ENCODE data around the gene GPR17.
A peak's percentile ranks its signal among the peaks of the same experiment; 100 is the strongest.

The GPR17 gene

DNA sequence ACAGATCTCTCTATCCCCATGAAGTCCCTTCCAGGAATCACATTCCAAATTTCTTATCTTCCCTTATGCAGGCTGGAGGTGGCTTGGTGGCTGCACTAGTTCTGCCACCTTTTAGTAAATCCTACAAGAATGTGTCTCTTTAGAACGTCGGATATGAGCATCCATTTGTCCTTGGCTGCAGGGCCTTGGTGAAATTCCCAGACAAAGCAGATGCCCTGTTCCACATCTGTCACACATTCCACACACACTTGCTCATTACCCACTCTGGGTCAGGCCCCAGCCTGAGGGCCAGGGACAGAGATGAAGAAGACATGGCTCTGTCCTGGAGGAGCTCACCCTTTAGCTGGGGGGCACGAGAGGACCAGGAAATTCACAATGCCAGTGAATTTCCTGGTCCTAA lies 31.2 kb upstream of the GPR17 start:
- DNase-seq = no peak

DNA sequence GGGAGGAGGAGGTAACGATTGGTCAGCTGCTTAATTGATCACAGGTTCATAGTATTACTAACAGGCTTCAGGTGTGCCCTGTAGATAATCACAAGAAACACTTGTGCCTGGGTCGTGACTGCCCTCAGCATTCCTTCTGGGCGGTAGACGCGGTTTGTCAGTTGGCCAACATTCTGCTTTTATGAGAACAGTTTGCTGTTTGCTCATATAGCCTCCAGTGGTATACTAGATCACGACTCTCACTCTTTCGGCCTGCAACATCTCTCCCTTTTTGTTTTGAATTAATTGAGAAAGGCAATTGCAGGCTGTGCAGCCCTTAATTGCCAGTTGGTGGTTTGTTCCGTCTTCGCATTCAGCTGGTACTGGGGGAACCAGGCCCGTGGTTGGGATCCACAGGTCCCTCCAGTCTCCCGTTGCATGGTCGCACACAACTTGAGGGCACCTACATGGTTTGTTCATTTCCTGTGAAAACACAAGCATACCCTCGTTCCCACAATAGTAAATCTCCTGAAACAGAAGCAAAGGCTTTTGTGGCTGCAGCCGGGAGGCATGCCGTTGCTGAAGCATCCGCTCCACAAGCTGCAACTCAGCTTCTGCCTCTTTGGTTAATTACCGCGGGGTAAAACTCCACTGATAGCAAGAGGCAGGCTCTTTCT lies 30.3 kb upstream of the GPR17 start:
- peak in 2 of 6 experiments; percentile 20 to 27 for DNase-seq

- no peak for DNase-seq
Observed at GRCh38 chr2:127618551-127619202, 27.3 kb upstream of the GPR17 start.

GRCh38 chr2:127619203-127619590 lies 26.8 kb upstream of the GPR17 start:
- no peak for DNase-seq

GRCh38 chr2:127619877-127620705 lies 25.9 kb upstream of the GPR17 start:
- no peak for DNase-seq

- DNase-seq = no peak
Observed at GRCh38 chr2:127620866-127621265, 25.1 kb upstream of the GPR17 start.

- DNase-seq = no peak
Observed at GRCh38 chr2:127621981-127622431, 23.9 kb upstream of the GPR17 start.

- no peak for DNase-seq
Observed at GRCh38 chr2:127622561-127623387, 23.2 kb upstream of the GPR17 start.

DNA sequence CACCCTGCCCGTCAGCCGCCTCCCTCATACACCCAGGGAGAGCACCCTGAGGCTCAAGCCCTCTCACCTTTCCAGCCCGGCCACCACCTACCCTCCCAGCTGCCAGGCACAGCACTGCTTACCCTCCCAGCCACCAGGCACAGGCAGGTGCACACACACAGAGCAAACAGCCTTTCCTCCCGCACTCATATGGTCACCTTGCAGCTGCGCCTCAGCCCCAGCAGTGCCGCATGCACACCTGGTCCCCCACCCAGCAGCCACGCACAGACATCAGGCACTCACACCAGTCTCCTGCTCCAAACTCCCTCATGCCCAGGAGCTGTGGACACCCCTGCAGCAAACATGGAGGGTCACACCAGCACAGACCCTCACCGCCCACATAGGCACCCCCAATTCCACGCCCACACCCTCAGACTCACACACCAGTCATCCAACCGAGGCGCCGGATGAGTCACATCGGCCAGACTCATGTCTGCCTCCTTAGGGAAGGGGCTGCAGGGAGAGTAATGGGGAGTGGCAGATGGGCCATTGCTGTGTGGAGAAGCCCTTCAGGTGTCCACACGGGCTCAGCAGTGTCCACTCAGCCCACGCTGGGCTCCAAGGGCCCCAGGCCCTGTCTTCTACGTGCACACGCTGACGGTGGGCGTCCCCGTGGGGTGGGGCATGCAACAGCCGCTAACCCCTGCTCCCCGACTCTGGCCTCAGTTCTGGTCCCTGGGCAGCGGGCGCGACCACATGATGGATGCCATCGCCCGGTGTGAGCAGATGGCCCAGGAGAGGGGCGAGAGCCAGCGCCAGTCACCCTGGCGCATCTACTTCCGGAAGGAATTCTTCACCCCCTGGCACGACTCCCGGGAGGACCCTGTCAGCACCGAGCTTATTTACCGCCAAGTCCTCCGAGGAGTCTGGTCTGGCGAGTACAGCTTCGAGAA lies 22.3 kb upstream of the GPR17 start:
- no peak for DNase-seq

GRCh38 chr2:127624320-127624755 lies 21.6 kb upstream of the GPR17 start:
- DNase-seq = no peak

- DNase-seq = no peak
Observed at GRCh38 chr2:127624756-127625571, 21.0 kb upstream of the GPR17 start.

GRCh38 chr2:127625572-127625951 lies 20.4 kb upstream of the GPR17 start:
- no peak for DNase-seq

- no peak for DNase-seq
Observed at GRCh38 chr2:127626175-127626574, 19.8 kb upstream of the GPR17 start.

DNA sequence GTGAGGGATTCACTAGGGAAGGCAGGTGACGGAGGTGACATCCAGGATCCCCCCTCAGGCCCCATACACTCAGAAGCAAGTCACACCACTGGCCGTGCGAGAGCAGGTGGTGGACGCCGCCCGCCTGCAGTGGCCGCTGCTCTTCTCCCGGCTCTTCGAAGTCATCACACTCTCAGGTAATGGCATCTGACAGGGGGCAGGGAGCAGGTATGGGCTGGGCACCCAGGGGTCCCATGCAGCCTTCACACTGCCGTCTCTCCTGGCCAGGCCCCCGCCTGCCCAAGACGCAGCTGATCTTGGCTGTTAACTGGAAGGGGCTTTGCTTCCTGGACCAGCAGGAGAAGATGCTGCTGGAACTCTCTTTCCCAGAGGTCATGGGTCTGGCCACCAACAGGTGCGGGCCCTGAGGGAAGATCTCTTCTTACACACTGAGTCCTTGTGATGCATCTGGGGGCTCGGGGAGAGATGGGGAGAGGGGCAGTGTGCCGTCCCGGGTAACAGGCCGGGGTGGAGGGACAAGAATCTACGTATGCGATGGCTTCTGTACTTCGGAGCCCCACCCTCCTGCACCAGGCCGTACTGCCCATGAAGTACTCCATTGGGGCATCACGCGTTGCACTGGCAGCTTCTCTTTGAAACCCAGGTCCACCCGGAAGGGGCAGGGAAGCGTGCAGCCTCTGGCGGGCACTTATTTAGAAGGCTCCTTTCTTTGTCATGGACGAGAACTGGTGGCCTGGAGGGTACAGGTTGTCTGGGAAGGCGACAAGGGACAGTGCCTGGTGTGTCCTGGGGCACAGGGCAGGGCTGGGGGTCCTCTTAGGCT lies 18.8 kb upstream of the GPR17 start:
- DNase-seq = no peak

DNA sequence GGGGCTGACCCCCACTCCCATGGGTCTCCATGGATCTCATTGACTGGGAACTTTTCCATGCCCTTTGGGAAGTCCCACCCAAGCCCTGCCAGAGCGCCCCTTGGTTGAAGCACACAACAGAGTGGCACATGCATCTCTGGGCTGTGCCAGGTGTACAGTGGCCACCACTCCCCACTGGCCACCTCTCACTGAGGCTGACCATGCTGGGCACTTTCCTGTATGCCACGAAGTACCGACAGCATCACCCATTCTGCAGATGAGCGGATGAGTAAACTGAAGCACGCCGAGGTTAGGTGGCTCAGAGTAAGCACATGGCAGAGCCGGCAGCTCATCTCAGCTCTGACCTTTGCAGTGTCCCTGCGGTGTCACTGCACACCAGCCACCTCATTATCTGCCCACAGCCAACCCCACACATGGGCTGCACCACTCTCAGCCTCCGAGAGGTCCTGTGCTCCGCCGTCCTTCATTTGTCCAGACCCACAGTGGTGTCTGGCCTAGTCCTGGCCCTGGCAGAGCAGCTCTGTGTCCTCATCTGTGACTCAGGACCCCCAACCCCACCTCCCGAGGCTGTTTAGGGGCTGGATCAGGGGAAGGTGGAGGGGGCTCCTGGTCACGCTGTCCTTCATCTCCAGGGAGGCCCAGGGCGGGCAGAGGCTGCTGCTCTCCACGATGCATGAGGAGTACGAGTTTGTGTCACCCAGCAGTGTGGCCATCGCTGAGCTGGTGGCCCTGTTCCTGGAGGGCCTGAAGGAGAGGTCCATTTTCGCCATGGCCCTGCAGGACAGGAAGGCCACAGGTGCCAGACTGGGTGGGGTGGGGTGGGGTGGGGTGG lies 18.0 kb upstream of the GPR17 start:
- DNase-seq = no peak

DNA sequence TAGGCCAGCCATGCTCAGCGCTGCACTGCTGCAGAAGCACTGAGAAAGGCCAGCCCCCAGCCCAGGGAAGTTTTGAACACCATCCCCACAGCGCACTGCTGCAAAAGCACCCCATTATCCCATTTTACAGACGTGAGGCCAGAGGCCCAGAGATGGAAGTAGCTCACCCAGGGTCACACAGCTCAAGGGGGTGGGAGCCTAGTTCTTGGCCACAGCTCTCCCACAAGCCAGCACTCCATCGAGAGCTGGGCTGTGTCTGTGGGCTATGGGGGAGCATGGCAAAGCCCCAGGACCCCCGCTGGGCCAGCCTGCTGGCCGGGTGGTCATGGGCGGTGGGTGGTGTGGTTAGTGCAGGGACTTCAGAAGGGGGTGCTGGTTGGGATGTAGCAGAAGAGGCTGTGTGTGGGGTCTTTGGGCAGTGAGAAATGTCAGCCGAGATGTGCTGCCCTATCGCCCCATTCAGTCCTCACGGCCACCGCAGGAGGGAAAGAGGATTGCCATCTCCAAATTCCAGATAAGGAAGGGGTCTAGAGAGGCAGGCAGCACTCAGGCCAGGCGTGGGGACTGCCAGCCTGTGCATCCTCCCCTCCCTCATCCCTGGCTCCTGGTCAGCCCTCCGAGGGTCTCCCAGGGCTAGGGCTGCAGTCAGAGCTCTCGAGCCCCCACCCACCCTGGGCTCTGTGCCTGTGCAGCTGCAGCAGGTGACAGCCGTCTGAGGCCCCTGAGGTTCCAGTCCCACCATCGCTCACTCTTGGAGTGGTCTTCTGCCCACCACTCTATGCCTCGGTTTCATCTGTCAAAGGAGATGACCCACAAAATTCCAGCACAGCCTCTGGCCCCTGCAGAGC lies 17.0 kb upstream of the GPR17 start:
- no peak for DNase-seq

GRCh38 chr2:127629637-127630036 lies 16.3 kb upstream of the GPR17 start:
- no peak for DNase-seq
